ENCODE results near the gene CDK8.

The CDK8 gene

GRCh38 chr13:26449063-26449848, 195.3 kb downstream of the CDK8 start:
- DNase-seq, result no peak

All from CD4-positive, alpha-beta T cell treated with Interleukin-1 beta for 1 hour (primary cell).